SK-N-MC (cell line): ENCODE results near the gene BAHCC1.

Experiments used
- DNase-seq: peaks from one replicate; pipeline ENCODE4 v3.0.0-alpha.2; 2011; ENCODE audit warnings: low read depth, low spot score
- H3K27ac ChIP-seq: fragments of 200-600 bp; sonication (generic); 2 replicates; pipeline ENCODE4 v1.5.1; 2016; ENCODE audit warnings: mixed run types
- H3K36me3 ChIP-seq: fragments of 200-600 bp; sonication (generic); 2 replicates; pipeline ENCODE4 v1.6.1; 2017; ENCODE audit warnings: antibody characterized with exemption, low read length, mixed read lengths; ENCODE audit not compliant: insufficient read depth
- H3K4me3 ChIP-seq: fragments of 200-600 bp; sonication (generic); 2 replicates; pipeline ENCODE4 v1.5.1; 2016
- H3K9ac ChIP-seq: fragments of 200-600 bp; sonication (generic); 2 replicates; pipeline ENCODE4 v1.8.0; 2017; ENCODE audit warnings: mixed run types, mixed read lengths; ENCODE audit not compliant: insufficient read length
- H3K9me3 ChIP-seq: fragments of 200-600 bp; sonication (generic); 2 replicates; pipeline ENCODE4 v1.6.1; 2017; ENCODE audit warnings: low read depth, mild to moderate bottlenecking, antibody characterized with exemption, low read length, moderate library complexity, mixed read lengths
- EZH2 ChIP-seq: fragments of 200-600 bp; sonication (generic); IDR thresholded peaks from one replicate; pipeline ENCODE4 v1.6.1; 2017; ENCODE audit warnings: antibody characterized with exemption
- FOXP2 ChIP-seq: optimal IDR thresholded peaks from 2 replicates; pipeline ENCODE3; 2011; ENCODE audit warnings: mild to moderate bottlenecking, moderate library complexity; ENCODE audit not compliant: insufficient read depth; ENCODE audit errors: extremely low read length, control extremely low read depth
- POLR2AphosphoS5 ChIP-seq: IDR thresholded peaks from 2 replicates; pipeline ENCODE4 v1.6.1; 2012; ENCODE audit warnings: mild to moderate bottlenecking, low read depth, low read length, borderline replicate concordance

BAHCC1 gene

DNA sequence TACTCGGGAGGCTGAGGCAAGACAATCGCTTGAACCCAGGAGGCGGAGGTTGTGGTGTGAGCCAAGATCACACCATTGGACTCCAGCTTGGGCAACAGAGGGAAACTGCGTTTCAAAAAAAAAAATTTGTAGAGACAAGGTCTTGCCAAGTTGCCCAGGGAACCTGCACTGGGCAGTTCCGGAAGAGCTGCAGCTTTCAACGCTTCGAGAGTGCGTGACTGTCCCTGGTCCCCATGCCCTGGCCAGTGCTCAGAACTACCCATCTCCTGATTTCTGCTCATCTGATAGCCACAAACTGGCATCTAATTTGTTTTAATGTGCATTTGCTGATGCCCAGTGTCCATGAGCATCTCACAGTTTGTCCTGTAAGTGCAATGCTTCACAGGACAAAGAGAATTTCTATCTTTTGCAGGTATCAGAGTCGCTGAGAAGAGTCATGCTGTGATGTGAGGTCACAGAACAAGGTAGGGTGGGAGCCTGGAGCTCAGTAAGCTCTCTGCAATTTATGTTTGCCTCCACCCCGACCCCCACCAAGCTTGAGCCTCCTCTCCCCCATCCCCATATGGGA, 113.5 kb downstream of the BAHCC1 start:
- Histone ChIP-seq H3K9ac (no peak overlapping the region), H3K36me3 (peaks cover 37% of the 10 kb centered on the region), H3K27ac (no peak overlapping the region; the same call in 1 of the 2 replicates), H3K9me3 (no peaks in the 10 kb centered on the region), H3K4me3 (peak overlapping the region; percentile 92; the same call in 1 of the 2 replicates)
- DNase-seq = no peak
- TF ChIP-seq POLR2AphosphoS5 (peak; percentile 47), FOXP2 (no peak)

DNA sequence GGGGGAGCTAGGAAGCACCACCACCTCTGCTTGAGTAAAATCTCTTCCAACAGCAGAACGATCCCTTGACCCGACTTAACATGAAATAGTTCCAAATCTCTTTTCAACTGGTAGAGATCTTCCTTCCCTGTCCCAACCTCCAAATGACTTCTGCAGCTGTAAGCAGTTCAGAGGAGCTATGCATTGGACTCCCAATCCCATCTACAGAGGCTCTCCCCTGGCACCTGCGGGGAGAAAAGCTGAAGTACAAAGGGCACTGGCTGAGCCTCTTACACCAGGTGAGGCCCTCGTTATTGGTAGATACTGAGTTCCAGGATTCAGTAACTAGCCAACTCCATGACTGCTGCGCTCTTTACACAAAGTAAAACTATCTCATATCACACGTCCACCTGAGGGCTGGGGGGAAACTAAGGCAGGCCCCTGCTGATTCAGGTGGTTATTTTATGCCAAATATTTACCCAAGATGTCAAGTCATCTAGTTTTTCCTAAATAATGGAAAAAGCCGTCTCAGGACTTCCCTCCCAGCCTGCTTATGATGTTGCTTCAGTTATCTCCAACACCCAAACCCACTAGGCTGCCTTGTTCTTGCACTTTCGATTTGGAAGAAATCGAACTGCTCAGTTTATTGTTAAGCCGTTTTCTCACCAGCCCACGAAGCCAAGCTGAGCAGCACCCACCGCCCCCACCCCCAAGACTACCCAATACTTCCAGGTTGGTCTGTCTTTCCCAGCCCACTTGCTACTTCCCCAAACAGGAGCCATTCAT, 114.1 kb downstream of the BAHCC1 start:
- Histone ChIP-seq H3K4me3 (peak overlapping the region; percentile 92), H3K9me3 (no peaks in the 10 kb centered on the region), H3K27ac (peak overlapping the region; percentile 3; the same call in 1 of the 2 replicates), H3K36me3 (peaks cover 37% of the 10 kb centered on the region), H3K9ac (peak overlapping the region; percentile 98)
- TF ChIP-seq EZH2 (no peak), FOXP2 (no peak), POLR2AphosphoS5 (no peak; the same call in 1 of the 2 replicates)
- no peak for DNase-seq

DNA sequence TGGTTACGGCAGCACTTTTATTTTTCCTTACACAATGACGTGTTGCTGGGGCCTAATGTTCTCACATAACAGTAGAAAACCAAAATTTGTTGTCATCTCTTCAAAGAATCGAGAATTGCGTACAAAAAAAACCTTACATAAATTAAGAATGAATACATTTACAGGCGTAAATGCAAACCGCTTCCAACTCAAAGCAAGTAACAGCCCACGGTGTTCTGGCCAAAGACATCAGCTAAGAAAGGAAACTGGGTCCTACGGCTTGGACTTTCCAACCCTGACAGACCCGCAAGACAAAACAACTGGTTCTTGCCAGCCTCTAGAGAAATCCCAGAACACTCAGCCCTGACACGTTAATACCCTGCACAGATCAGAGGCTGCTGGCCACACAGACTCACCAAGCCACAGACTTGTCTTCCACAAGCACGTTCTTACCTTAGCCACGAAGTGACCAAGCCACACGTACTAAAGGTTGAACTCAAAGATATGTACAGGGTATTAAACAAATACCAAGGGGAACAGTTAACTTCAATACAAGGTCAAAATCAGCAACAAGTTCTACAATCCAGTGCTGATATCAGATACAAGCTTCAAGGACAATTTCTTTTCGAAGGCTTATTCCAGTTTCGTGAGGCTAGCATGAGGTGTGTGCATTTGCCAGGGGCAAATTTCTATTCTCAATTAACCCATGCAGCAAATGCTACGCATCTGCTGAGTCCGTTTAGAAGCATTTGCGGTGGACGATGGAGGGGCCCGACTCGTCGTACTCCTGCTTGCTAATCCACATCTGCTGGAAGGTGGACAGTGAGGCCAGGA, 114.9 kb downstream of the BAHCC1 start:
- peak overlapping the region; percentile 98 for H3K9ac ChIP-seq
- DNase-seq = no peak
- TF ChIP-seq FOXP2 = no peak
- no peak for TF ChIP-seq POLR2AphosphoS5
- TF ChIP-seq EZH2 = no peak
- H3K36me3 ChIP-seq = peaks cover 37% of the 10 kb centered on the region
- H3K9me3 ChIP-seq = no peaks in the 10 kb centered on the region
- H3K27ac ChIP-seq = peak overlapping the region; percentile 3
- H3K4me3 ChIP-seq = peak overlapping the region; percentile 92

DNA sequence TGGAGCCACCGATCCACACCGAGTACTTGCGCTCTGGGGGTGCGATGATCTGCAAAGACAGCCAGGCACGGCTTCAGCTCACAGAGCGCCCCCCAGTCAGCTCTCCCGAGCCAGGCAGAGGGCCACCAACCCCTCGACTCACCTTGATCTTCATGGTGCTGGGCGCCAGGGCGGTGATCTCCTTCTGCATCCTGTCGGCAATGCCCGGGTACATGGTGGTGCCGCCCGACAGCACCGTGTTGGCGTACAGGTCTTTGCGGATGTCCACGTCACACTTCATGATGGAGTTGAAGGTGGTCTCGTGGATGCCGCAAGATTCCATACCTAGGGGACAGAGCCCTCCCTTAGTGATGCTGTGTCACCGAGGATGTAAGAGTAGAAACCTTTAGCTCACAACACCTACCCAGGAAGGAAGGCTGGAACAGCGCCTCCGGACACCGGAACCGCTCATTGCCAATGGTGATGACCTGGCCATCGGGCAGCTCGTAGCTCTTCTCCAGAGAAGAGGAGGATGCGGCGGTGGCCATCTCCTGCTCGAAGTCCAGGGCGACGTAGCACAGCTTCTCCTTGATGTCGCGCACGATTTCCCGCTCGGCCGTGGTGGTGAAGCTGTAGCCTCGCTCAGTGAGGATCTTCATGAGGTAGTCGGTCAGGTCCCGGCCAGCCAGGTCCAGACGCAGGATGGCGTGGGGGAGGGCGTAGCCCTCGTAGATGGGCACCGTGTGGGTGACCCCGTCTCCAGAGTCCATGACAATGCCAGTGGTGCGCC, 115.7 kb downstream of the BAHCC1 start:
- DNase-seq = no peak
- Histone ChIP-seq H3K36me3 (peaks cover 37% of the 10 kb centered on the region), H3K4me3 (peak overlapping the region; percentile 92), H3K9me3 (no peaks in the 10 kb centered on the region), H3K27ac (peak overlapping the region; percentile 0; the same call in 1 of the 2 replicates), H3K9ac (peak overlapping the region; percentile 98)
- TF ChIP-seq EZH2 (no peak), POLR2AphosphoS5 (no peak; the same call in 1 of the 2 replicates), FOXP2 (no peak)

DNA sequence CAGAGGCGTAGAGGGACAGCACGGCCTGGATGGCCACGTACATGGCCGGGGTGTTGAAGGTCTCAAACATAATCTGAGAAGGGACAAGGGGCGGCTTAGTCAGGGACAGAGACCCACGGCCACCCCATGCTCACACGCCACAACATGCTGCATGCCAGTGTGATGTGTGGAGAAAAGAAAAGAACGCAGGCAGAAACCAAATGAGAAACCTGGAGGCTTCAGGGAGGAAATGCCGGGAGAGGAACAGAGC, 116.2 kb downstream of the BAHCC1 start:
- H3K9me3 ChIP-seq = no peaks in the 10 kb centered on the region
- H3K36me3 ChIP-seq = peaks cover 37% of the 10 kb centered on the region
- peak overlapping the region; percentile 98 for H3K9ac ChIP-seq
- H3K4me3 ChIP-seq = peak overlapping the region; percentile 92
- no peak for DNase-seq
- H3K27ac ChIP-seq = 0 out of 2 replicates have a peak overlapping the region, but pooled peaks have one; percentile 0
- TF ChIP-seq EZH2 = no peak

DNA sequence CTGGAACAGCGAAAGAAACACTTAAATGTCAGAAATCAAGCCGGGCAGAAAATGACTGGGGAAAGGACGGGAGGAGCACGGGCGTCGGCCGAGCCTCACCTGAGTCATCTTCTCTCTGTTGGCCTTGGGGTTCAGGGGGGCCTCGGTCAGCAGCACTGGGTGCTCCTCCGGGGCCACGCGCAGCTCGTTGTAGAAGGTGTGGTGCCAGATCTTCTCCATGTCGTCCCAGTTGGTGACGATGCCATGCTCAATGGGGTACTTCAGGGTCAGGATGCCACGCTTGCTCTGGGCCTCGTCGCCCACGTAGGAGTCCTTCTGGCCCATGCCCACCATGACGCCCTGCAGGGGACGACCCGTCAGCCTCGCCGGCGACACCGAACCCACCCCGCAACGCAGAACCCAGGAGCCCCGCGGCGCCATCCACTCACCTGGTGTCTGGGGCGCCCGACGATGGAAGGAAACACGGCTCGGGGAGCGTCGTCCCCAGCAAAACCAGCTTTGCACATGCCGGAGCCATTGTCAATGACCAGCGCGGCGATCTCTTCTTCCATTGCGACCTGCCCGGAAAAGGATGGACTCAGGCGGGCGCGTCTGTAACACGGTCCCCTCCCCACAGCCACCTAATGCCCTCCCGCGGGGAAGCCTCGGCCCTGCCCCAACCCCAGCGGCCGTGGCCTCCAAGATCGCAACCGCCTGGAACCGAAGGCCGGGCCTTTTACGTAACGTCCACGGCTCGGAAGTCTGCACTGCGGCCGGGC, 116.7 kb downstream of the BAHCC1 start:
- Histone ChIP-seq H3K4me3 (peak overlapping the region; percentile 92), H3K36me3 (peaks cover 37% of the 10 kb centered on the region), H3K9ac (peak overlapping the region; percentile 98), H3K9me3 (no peaks in the 10 kb centered on the region), H3K27ac (peak overlapping the region; percentile 89)
- no peak for DNase-seq
- TF ChIP-seq EZH2 = no peak
- TF ChIP-seq POLR2AphosphoS5 = peak; percentile 30; the same call in 1 of the 2 replicates
- no peak for TF ChIP-seq FOXP2

DNA sequence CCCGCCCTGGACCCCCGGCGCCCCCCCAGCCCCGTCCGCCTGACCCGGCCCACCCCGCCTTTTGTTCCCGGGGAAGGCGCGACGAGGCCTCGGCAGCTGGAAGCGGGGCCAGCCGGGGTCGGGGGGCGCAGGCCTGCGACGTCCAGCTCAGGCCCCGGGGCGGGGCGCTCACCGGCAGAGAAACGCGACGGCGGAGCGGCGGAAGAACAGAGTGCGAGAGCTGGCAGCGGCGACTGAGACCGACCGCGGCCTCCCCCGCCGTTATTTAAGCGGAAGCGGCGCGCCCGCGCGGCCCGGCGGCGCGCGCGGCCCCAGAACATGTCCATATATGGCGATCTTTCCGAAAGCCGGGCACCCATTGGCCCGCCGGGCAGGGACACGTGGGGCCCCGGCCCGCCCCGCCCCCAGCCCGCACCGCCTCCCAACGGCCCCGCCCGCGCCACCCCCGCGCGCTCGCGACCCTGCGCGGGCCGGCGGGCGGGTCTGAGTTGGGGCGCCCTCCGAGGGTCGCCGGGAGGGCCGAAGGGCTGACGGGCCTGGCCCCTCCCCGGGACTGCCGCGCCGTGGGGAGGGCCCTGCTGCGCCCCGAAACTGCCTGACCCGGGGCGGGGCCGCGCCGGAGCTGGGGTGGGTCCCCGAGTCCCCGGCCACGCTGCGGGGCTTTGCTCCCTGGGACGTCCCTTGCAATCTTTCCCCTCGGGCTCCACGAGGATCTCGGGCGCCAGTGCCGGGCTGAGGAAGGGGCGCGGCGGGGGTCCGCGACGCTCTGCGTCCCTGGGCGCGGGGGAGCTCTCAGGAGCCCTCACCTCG, 117.5 kb downstream of the BAHCC1 start, which contains the start of gene ACTG1:
Gene ACTG1 (minus strand): TSS at position 238 of the 810 bp plus-strand sequence. CDS start 445 bp downstream, outside the sequence.
- peak within 1 kb of the TSS; percentile 92 for H3K27ac ChIP-seq
- H3K9ac ChIP-seq = peak within 1 kb of the TSS; percentile 98
- H3K4me3 ChIP-seq = peak within 1 kb of the TSS; percentile 92
- no peak for DNase-seq
- H3K36me3 ChIP-seq = peaks cover 37% of the 10 kb centered on the region
- peak; percentile 97 for TF ChIP-seq POLR2AphosphoS5
- no peak for TF ChIP-seq FOXP2
- no peak for TF ChIP-seq EZH2
- no peaks in the 10 kb centered on the region for H3K9me3 ChIP-seq
